Measurements from ENCODE around the gene C3orf20.

GRCh38 chr3:14646589-14647413, 28.1 kb upstream of the C3orf20 start:
- TF ChIP-seq ESRRG (CRISPR knock-in tag; IDR thresholded peaks at IDR 0.05) (no peak), CSRNP3 (CRISPR knock-in tag; IDR thresholded peaks at IDR 0.05) (no peak), ZNF565 (CRISPR knock-in tag; conservative IDR thresholded peaks at IDR 0.05; ENCODE audit: low read depth) (no peak), ZFP30 (CRISPR knock-in tag; IDR thresholded peaks at IDR 0.05) (no peak), PATZ1 (CRISPR knock-in tag; IDR thresholded peaks at IDR 0.05; ENCODE audit: borderline replicate concordance) (no peak), POU6F1 (CRISPR knock-in tag; IDR thresholded peaks at IDR 0.05; ENCODE audit: borderline replicate concordance, low read depth) (no peak), ZFP3 (CRISPR knock-in tag; IDR thresholded peaks at IDR 0.05) (no peak), BACH2 (CRISPR knock-in tag; IDR thresholded peaks at IDR 0.05; ENCODE audit: borderline replicate concordance) (no peak), CSDC2 (CRISPR knock-in tag; IDR thresholded peaks at IDR 0.05) (no peak), RARB (CRISPR knock-in tag; IDR thresholded peaks at IDR 0.05) (no peak), ARNTL (CRISPR knock-in tag; IDR thresholded peaks at IDR 0.05; ENCODE audit: borderline replicate concordance, low read depth) (no peak), ISL1 (CRISPR knock-in tag; IDR thresholded peaks at IDR 0.05) (no peak)
